Right lobe of liver (tissue), 4 donors: ENCODE measurements around the gene RIMS4.

ENCODE experiments used
- POLR2A ChIP-seq: fragments of 450-650 bp; IDR thresholded peaks from one replicate; pipeline ENCODE4 v1.6.1; 2017; ENCODE audit warnings: antibody characterized with exemption, mild to moderate bottlenecking
- TF ChIP-seq, protein P1 (sequence below), 4 donors: fragments of 200-600 bp in 3 of 4; fragments of 450-650 bp in 1 of 4; IDR thresholded peaks; one replicate each; pipeline versions ENCODE4 v1.5.1 to v1.8.0; 2016 to 2022; ENCODE audit warnings: antibody characterized with exemption in 4 of 4, mild to moderate bottlenecking in 2 of 4
- donor health status: DM: no; HTN: no; CAD: no.
- donor health status: DM: no; HTN: no; CAD: no.
- donor health status: DM: no; HTN: yes; CAD: no.

DNA sequence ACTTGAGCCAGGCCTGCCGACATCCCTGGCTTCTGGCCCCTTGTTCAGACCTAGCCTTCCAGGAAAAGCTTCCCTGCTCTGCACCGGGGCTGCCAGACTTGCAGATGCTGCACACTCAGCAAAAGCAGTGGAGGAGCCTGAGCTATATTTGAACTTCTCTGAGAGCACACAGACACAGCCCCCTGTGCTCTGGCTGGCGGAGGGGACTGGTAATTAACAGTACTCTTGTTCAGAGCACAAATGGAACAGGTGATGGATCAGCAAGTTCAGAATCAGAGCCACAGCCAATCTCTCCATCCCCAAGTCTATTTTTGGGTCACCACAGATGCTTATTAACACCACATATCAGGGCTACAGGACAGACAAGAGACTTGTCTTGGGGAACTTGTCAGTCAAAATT is 27.6 kb upstream of the RIMS4 start:
- TF ChIP-seq, protein P1, sequence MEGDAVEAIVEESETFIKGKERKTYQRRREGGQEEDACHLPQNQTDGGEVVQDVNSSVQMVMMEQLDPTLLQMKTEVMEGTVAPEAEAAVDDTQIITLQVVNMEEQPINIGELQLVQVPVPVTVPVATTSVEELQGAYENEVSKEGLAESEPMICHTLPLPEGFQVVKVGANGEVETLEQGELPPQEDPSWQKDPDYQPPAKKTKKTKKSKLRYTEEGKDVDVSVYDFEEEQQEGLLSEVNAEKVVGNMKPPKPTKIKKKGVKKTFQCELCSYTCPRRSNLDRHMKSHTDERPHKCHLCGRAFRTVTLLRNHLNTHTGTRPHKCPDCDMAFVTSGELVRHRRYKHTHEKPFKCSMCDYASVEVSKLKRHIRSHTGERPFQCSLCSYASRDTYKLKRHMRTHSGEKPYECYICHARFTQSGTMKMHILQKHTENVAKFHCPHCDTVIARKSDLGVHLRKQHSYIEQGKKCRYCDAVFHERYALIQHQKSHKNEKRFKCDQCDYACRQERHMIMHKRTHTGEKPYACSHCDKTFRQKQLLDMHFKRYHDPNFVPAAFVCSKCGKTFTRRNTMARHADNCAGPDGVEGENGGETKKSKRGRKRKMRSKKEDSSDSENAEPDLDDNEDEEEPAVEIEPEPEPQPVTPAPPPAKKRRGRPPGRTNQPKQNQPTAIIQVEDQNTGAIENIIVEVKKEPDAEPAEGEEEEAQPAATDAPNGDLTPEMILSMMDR (IDR thresholded peaks at IDR 0.05), result no peak
- TF ChIP-seq POLR2A, result no peak
